GM13976 (cell line): ENCODE data around the gene LPCAT3.

Experiments
- DNase-seq: peaks from one replicate; pipeline ENCODE4 v3.0.0; 2012; ENCODE audit warnings: low spot score
- in situ Hi-C: fragments of 300-500 bp; cut with MboI; formaldehyde crosslinking; loops from one replicate; pipeline ENCODE4 v1.12.0; 2022; ENCODE audit warnings: low sequenced_read_pairs, mixed read lengths, inconsistent platforms; ENCODE audit not compliant: unreplicated experiment
- TF ChIP-seq, protein P1 (sequence below): IDR thresholded peaks from 2 replicates; pipeline ENCODE4 v1.5.1; 2012; ENCODE audit warnings: borderline replicate concordance, mild to moderate bottlenecking; ENCODE audit not compliant: insufficient read depth; ENCODE audit errors: extremely low read depth, missing control alignments, control extremely low read depth

Gene LPCAT3

DNA sequence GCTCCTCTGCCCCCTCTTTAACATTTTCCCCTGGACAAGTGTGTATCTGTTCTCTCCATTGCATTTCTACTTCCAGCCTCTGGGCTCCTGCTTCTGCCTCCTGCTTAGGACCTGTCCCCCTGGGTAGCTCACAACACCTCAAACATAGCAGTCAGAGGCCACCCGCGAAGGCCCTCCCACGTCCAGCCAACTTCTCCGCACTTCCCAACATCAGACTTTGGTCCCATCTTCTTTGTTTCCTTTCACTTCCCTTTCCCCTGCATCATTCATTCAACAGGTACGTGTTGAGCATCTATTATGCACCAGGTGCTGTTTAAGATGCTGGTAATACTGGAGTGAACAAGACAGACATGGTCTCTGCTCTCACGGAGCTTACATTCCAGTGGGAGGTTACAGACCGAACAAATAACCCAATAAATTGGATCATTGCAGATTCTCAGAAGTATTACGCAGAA lies 71.3 kb downstream of the LPCAT3 start:
- DNase-seq = no peak
- TF ChIP-seq, protein P1, sequence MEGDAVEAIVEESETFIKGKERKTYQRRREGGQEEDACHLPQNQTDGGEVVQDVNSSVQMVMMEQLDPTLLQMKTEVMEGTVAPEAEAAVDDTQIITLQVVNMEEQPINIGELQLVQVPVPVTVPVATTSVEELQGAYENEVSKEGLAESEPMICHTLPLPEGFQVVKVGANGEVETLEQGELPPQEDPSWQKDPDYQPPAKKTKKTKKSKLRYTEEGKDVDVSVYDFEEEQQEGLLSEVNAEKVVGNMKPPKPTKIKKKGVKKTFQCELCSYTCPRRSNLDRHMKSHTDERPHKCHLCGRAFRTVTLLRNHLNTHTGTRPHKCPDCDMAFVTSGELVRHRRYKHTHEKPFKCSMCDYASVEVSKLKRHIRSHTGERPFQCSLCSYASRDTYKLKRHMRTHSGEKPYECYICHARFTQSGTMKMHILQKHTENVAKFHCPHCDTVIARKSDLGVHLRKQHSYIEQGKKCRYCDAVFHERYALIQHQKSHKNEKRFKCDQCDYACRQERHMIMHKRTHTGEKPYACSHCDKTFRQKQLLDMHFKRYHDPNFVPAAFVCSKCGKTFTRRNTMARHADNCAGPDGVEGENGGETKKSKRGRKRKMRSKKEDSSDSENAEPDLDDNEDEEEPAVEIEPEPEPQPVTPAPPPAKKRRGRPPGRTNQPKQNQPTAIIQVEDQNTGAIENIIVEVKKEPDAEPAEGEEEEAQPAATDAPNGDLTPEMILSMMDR = no peak
- in situ Hi-C loops = loop anchor here (25.0 kb wide), 1 partner anchor 165 kb away; the partner anchor contains the start of gene C1RL

DNA sequence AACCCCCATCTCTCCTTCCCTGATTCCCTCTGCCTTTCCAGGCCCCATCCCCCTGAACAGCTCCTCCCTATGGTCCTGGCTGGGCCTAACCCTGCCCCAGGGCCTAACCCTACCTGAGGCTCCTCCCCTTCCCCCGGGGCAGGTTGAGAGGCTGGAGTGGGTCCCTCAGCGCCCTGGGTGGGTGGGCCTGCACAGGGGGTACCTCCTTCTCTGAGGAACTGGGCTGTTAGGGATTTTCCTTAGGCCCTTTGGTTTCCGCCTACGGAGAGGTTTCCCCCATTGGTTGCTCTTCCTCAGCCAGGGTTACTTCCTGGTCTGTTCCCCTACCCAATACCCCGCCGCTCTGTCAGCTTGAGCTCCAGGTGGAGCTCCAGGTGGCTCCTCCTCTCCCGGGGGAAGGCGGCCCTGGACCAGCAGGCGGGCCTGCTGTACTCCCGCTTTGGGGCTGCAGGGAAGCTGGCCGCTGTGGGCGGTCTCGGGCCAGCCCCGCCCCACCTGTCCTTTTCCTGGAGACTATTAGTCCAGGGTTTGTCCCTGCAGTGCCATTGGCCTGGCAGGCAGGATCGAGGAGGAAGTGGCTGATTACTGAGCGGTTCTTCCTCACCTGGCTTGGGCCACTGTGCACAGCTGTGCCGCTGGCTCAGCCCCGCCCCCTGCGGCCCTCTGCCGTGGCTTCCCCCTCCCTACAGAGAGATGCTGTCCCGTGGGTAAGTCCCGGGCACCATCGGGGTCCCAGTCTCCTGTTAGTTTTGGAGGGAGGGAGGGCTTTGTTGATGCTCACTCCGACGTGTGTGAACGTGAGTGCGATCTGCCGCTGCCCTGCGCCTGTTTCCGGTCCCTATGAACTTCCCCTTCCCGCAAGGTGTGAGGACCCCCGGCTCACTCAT lies 72.0 kb downstream of the LPCAT3 start:
- peak; percentile 84 for DNase-seq
- in situ Hi-C loops = loop anchor here (25.0 kb wide), 1 partner anchor 166 kb away; the partner anchor contains the start of gene C1RL
- TF ChIP-seq, protein P1 = no peak

DNA sequence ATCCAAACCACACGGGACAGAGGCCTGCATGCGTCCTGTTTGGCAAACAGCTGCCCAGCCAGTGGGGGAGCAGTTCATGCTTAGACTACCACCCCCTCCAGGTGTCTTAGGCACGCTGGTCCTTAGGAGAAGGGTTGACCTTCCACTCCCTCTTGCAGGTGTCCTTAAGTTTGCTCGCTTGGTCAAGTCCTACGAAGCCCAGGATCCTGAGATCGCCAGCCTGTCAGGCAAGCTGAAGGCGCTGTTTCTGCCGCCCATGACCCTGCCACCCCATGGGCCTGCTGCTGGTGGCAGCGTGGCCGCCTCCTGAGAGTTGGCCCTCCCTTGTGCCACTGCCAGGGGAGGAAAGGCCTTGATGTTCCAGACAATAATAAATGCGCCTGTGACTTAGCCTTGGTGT lies 72.7 kb downstream of the LPCAT3 start:
- no peak for DNase-seq
- TF ChIP-seq, protein P1 = no peak
- in situ Hi-C loops = loop anchor here (25.0 kb wide), 1 partner anchor 167 kb away; the partner anchor contains the start of gene C1RL

DNA sequence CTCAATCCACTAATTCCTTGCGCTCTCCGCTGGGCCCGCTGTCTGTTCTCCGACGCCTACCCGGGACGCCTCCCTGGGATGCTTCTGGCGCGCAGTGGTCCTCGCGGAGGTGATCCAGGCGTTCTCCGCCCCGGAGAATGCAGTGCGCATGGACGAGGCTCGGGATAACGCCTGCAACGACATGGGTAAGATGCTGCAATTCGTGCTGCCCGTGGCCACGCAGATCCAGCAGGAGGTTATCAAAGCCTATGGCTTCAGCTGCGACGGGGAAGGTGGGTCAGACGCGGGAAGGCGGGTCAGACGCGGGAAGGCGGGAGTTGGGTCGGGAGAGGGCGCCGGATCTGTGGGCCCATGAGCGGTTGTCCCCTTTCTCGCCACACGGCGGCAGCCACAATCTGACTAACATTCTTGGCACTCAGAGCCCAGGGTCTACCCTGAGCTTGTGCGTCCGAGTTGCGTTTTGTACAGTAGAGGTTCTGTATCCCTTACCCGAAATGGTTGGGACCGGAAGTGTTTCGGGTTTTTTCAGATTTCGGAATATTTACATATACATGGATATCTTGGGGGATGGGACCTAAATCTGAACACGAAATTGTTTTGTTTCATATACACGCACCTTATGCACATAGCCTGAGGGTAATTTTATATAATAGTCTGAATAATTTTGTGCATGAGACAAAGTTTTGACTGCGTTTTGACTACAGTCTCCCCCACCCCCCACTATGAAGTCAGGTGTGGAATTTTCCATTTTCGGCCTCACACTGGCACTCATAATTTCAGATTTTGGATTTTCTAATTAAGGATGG lies 73.7 kb downstream of the LPCAT3 start:
- in situ Hi-C loops = loop anchor here (25.0 kb wide), 1 partner anchor 168 kb away; the partner anchor contains the start of gene C1RL
- TF ChIP-seq, protein P1 = peak; percentile 98

DNA sequence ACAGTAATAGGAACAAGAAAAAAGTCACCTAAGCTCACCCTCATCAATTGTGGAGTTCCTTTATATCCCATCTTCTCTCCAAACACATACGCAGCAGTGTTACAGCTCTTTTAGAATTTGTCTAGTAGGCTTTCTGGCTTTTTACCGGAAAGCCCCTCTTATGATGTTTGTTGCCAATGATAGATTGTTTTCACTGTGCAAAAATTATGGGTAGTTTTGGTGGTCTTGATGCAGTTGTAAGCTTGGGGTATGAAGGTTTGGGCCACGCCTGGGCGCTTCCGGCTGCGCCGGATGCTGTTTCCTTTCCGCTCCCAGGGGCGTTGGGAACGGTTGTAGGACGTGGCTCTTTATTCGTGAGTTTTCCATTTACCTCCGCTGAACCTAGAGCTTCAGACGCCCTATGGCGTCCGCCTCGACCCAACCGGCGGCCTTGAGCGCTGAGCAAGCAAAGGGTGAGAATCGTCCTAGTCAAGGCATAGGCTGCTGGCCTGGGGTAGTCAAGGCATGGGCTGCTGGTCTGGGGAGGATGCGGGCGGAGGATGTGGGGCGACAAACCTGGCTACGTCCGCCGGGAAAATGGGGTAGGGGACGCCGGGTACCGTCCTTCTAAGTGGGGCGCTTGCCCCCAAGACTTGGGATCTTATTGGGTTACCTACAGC lies 74.4 kb downstream of the LPCAT3 start, which contains the start of the genes C12orf57 and RNU7-1:
Gene C12orf57 (plus strand): TSS at position 301 of the 659 bp plus-strand sequence. CDS start 100 bp downstream, at position 401.
Gene RNU7-1 (plus strand): TSS at position 95 of the 659 bp plus-strand sequence.
- DNase-seq = peak; percentile 81
- TF ChIP-seq, protein P1 = no peak
- in situ Hi-C loops = loop anchor here (25.0 kb wide), 1 partner anchor 168 kb away; the partner anchor contains the start of gene C1RL

More for the DNA sequence above, 73.7 kb downstream of the LPCAT3 start:
- peak; percentile 85 for DNase-seq

DNA sequence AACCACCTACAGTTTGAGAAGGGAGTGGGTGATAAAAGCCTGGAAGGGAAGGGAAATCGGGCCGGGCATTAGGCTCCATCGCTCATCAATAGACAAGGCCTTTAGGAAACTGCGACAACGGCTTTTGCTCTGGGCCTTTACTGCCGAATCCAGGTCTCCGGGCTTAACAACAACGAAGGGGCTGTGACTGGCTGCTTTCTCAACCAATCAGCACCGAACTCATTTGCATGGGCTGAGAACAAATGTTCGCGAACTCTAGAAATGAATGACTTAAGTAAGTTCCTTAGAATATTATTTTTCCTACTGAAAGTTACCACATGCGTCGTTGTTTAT lies 74.9 kb downstream of the LPCAT3 start:
- peak; percentile 93 for DNase-seq
- in situ Hi-C loops = loop anchor here (25.0 kb wide), 1 partner anchor 169 kb away; the partner anchor contains the start of gene C1RL
- TF ChIP-seq, protein P1 = no peak
